Thyroid gland (tissue), 4 donors: ENCODE results near the gene KCNA4.

ENCODE experiments used
- POLR2A ChIP-seq, 2 donors: fragments of 450-650 bp; IDR thresholded peaks; one replicate each; pipeline ENCODE4 v1.6.1; 2017; ENCODE audit warnings: antibody characterized with exemption in 2 of 2, mild to moderate bottlenecking in 2 of 2, moderate library complexity in 1 of 2
- TF ChIP-seq, protein P1 (sequence below), 6 experiments: fragments of 200-600 bp in 3 of 6; fragments of 450-650 bp in 3 of 6; sonication (generic) in 3 of 6; IDR thresholded peaks; one replicate each; pipeline ENCODE4 v1.5.1; 2016 to 2019; ENCODE audit warnings: antibody characterized with exemption in 6 of 6, mild to moderate bottlenecking in 2 of 6, inconsistent platforms in 1 of 6, moderate library complexity in 1 of 6

DNA sequence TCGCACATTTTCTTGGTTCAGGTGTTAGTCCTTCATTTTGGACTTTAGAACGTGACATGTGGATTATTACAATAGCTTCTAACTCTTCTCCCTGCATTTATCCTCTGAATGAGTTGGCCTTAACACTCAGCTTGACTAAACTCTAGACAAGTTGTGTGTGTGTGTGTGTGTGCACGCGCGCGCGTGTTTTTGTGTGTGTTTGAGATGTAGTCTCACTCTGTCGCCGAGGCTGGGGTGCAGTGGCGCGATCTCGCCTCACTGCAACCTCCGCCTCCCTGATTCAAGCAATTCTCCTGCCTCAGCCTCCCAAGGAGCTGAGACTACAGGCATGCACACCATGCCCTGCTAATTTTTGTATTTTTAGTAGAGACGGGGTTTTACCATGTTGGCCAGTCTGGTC lies 24.3 kb upstream of the KCNA4 start:
- no peak for TF ChIP-seq POLR2A (IDR thresholded peaks at IDR 0.05)
- TF ChIP-seq, protein P1, sequence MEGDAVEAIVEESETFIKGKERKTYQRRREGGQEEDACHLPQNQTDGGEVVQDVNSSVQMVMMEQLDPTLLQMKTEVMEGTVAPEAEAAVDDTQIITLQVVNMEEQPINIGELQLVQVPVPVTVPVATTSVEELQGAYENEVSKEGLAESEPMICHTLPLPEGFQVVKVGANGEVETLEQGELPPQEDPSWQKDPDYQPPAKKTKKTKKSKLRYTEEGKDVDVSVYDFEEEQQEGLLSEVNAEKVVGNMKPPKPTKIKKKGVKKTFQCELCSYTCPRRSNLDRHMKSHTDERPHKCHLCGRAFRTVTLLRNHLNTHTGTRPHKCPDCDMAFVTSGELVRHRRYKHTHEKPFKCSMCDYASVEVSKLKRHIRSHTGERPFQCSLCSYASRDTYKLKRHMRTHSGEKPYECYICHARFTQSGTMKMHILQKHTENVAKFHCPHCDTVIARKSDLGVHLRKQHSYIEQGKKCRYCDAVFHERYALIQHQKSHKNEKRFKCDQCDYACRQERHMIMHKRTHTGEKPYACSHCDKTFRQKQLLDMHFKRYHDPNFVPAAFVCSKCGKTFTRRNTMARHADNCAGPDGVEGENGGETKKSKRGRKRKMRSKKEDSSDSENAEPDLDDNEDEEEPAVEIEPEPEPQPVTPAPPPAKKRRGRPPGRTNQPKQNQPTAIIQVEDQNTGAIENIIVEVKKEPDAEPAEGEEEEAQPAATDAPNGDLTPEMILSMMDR (IDR thresholded peaks at IDR 0.05): no peak
